ENCODE results near the gene ETV7.

ETV7 gene

GRCh38 chr6:36353411-36353915 lies 34.0 kb downstream of the ETV7 start:
- no peak overlapping the region for H2AFZ ChIP-seq (ENCODE audit: low read depth, low read length)
- H3K36me3 ChIP-seq (ENCODE audit: insufficient read depth, low read length), result no peaks in the 10 kb centered on the region
- H3K27me3 ChIP-seq (ENCODE audit: insufficient read depth, low read length), result no peaks in the 10 kb centered on the region
- peaks cover 6% of the 10 kb centered on the region for H3K4me1 ChIP-seq (ENCODE audit: insufficient read depth, low read length)
- H3K9me3 ChIP-seq (ENCODE audit: low read length), result no peaks in the 10 kb centered on the region
- no peak overlapping the region for H3K4me3 ChIP-seq (ENCODE audit: low read length)

GRCh38 chr6:36352477-36353157 lies 34.9 kb downstream of the ETV7 start:
- Histone ChIP-seq H3K9me3 (ENCODE audit: low read length) (no peaks in the 10 kb centered on the region), H3K4me3 (ENCODE audit: low read length) (no peak overlapping the region), H3K36me3 (ENCODE audit: insufficient read depth, low read length) (no peaks in the 10 kb centered on the region), H3K27me3 (ENCODE audit: insufficient read depth, low read length) (no peaks in the 10 kb centered on the region), H2AFZ (ENCODE audit: low read depth, low read length) (no peak overlapping the region), H3K4me1 (ENCODE audit: insufficient read depth, low read length) (no peaks in the 10 kb centered on the region)

DNA sequence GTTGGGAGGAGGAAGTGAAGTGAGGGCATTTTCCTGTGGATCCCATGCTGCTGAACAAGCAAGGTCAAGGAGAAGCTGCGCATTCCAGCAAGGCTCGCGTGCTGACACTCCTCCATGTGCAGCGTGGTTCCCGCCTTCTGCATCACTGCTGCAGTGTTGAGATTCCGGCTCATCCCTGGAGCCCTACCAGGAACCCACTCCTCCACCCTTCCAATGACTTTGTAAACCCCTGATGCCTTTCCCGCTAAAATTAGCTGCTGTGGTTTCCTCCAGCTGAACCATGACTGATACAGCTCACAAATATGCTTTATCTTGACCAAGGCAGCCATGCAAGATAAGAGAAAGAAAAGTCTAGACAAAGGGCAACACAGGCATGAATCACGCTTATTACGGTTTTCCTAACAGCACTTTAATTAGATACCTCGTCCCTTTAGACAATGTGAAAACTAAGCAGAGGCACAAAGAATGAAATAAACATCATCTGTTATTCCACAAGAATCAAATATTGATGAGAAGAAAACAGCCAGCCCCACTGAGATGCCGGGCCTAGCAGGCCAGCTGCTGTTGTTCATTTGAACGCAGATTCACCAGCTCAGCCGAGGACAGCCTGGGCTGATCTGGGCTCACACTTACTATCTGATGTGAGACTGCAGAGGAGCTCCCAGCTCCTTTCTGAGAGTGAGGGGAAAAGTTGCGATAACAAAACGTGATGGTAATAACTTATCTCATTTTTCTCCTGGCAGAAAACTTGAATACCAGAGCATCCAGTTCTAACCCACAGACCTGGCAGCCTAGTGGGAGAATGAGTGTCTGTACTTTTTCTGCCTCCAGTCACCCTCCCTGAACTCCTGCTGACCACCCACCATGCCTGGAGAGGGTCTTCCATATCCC lies 36.5 kb downstream of the ETV7 start:
- Histone ChIP-seq H3K4me1 (ENCODE audit: insufficient read depth, low read length) (no peaks in the 10 kb centered on the region), H3K27me3 (ENCODE audit: insufficient read depth, low read length) (no peaks in the 10 kb centered on the region), H3K4me3 (ENCODE audit: low read length) (no peak overlapping the region), H3K36me3 (ENCODE audit: insufficient read depth, low read length) (no peaks in the 10 kb centered on the region), H2AFZ (ENCODE audit: low read depth, low read length) (no peak overlapping the region), H3K9me3 (ENCODE audit: low read length) (no peaks in the 10 kb centered on the region)

- H3K27me3 ChIP-seq (ENCODE audit: insufficient read depth, low read length), result no peaks in the 10 kb centered on the region
- no peaks in the 10 kb centered on the region for H3K9me3 ChIP-seq (ENCODE audit: low read length)
- H2AFZ ChIP-seq (ENCODE audit: low read depth, low read length), result no peak overlapping the region
- no peaks in the 10 kb centered on the region for H3K36me3 ChIP-seq (ENCODE audit: insufficient read depth, low read length)
- H3K4me1 ChIP-seq (ENCODE audit: insufficient read depth, low read length), result no peaks in the 10 kb centered on the region
- no peak overlapping the region for H3K4me3 ChIP-seq (ENCODE audit: low read length)
These were observed 37.4 kb downstream of the ETV7 start for GRCh38 chr6:36350082-36350481.

DNA sequence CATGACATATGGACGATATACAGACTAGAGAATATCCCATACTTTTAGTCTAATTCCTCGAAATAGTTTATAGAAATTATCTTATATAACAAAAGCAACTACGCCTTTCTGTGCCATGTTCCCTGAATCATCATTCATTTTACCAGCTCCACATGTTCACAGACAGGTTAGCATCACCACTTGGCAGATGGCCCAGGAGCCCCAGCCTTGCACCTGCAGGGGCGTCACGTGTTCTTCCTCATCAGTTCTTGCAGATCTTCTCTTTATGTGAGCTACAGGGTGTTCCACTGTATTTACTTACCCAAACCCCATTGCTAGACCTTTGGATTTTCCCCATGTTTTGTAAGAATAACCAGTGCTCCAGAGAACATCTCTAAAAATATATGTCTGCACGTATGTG lies 38.2 kb downstream of the ETV7 start:
- Histone ChIP-seq H2AFZ (ENCODE audit: low read depth, low read length) (no peak overlapping the region), H3K9me3 (ENCODE audit: low read length) (no peaks in the 10 kb centered on the region), H3K36me3 (ENCODE audit: insufficient read depth, low read length) (no peaks in the 10 kb centered on the region), H3K4me1 (ENCODE audit: insufficient read depth, low read length) (no peaks in the 10 kb centered on the region), H3K27me3 (ENCODE audit: insufficient read depth, low read length) (no peaks in the 10 kb centered on the region), H3K4me3 (ENCODE audit: low read length) (no peak overlapping the region)

DNA sequence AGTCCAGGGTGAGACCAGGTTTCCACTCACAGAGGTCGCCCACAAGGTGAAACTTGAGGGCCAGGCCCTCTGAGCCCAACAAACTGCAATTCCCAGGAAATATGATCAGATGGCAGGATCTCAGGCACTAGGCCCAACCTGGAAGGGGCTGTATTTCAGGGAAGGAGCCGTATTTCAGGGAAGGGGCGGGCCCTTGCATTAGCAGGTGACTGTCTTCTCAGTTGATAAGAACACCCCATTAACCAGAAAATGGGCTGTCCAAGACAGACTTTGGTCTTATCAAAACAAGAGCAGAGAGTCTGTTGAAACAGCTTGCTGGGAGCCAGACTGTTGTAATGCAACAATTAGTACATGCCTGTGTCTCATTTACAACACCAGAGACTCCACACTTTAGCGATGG lies 39.8 kb downstream of the ETV7 start:
- Histone ChIP-seq H3K9me3 (ENCODE audit: low read length) (no peaks in the 10 kb centered on the region), H3K4me3 (ENCODE audit: low read length) (no peak overlapping the region), H3K36me3 (ENCODE audit: insufficient read depth, low read length) (no peaks in the 10 kb centered on the region), H3K27me3 (ENCODE audit: insufficient read depth, low read length) (no peaks in the 10 kb centered on the region), H2AFZ (ENCODE audit: low read depth, low read length) (no peak overlapping the region), H3K4me1 (ENCODE audit: insufficient read depth, low read length) (no peaks in the 10 kb centered on the region)

DNA sequence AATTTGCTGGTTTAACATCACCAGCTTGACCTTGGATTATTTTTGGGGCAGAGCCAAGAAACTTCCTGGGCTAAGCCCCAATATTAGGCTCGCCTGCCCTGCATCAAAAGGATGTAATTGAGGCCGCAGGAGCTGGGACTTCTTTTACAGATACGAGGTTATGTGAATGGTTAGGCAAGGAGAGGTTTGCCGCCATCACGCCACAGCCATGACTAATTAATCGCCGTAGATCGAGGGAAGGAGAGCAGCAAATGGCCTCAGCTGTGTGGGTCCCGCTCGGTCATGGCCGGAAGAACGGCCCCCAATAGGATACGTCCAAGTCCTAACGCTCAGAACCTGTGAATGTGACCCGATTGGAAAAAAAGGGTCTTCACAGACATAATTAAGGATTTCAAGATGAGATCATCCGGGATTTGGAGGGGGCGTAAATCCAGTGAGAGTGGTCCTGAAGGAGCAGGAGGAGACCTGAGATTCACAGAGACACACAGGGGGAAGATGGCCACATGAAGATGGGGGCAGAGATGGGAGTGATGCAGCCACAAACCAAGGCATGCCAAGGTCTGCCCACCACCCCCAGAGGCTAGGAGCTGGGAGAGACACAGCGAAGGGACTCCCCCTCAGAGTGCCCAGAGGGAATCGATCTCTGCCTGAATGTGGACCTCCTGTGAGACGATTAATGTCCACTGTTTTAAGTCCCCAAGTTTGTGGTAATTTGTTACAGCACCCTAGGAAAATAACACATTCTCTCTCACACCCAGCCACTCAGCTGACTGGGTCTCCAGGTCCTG lies 40.8 kb downstream of the ETV7 start:
- H3K9me3 ChIP-seq (ENCODE audit: low read length), result no peaks in the 10 kb centered on the region
- H3K4me1 ChIP-seq (ENCODE audit: insufficient read depth, low read length), result no peaks in the 10 kb centered on the region
- no peaks in the 10 kb centered on the region for H3K27me3 ChIP-seq (ENCODE audit: insufficient read depth, low read length)
- H2AFZ ChIP-seq (ENCODE audit: low read depth, low read length), result no peak overlapping the region
- no peaks in the 10 kb centered on the region for H3K36me3 ChIP-seq (ENCODE audit: insufficient read depth, low read length)
- H3K4me3 ChIP-seq (ENCODE audit: low read length), result no peak overlapping the region

DNA sequence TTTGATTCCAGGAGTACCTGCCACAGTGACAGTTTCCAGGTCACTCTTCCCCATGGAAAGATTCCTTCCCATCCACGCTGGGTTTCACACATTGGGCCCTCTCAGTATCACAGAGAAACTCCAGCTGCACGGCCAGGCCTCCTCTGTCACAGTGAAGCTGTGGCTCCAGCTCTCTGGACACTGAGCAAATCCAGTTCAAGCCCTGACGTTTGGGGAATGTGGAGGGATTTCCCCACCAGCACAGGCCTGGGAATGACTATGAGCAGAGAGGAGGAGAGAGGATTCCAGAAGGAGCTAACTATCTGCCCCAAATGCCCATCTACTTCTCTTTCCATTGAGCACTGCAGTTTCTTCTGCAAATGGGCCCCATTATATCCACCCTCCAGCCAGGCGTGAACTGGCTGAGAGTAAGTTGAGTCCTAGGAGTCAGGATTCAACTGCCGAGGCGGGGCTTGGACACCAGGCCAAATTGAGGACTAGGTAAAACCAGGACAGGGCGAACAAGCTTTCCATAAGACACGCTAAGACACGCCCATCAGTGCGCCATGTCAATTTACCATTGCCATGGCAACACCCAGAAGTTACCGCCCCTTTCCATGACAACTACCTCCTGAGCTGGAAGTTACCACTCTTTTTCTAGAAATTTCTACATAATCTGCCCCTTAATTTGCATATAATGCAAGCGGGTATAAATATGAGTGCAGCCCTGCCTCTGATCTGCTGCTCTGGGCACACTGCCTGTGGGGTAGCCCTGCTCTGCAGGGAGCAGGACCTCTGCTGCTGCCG lies 41.6 kb downstream of the ETV7 start:
- Histone ChIP-seq H3K9me3 (ENCODE audit: low read length) (no peaks in the 10 kb centered on the region), H3K36me3 (ENCODE audit: insufficient read depth, low read length) (no peaks in the 10 kb centered on the region), H2AFZ (ENCODE audit: low read depth, low read length) (no peak overlapping the region), H3K27me3 (ENCODE audit: insufficient read depth, low read length) (no peaks in the 10 kb centered on the region), H3K4me1 (ENCODE audit: insufficient read depth, low read length) (peaks cover under 1% of the 10 kb centered on the region), H3K4me3 (ENCODE audit: low read length) (no peak overlapping the region)

GRCh38 chr6:36343109-36343680 lies 44.3 kb downstream of the ETV7 start:
- Histone ChIP-seq H3K4me1 (ENCODE audit: insufficient read depth, low read length) (peaks cover 4% of the 10 kb centered on the region), H3K27me3 (ENCODE audit: insufficient read depth, low read length) (peaks cover 14% of the 10 kb centered on the region), H3K4me3 (ENCODE audit: low read length) (no peak overlapping the region), H2AFZ (ENCODE audit: low read depth, low read length) (no peak overlapping the region), H3K9me3 (ENCODE audit: low read length) (no peaks in the 10 kb centered on the region), H3K36me3 (ENCODE audit: insufficient read depth, low read length) (no peaks in the 10 kb centered on the region)

GRCh38 chr6:36340618-36341454 lies 46.6 kb downstream of the ETV7 start:
- Histone ChIP-seq H3K4me1 (ENCODE audit: insufficient read depth, low read length) (peaks cover 4% of the 10 kb centered on the region), H3K27me3 (ENCODE audit: insufficient read depth, low read length) (peaks cover 15% of the 10 kb centered on the region), H3K4me3 (ENCODE audit: low read length) (no peak overlapping the region), H3K36me3 (ENCODE audit: insufficient read depth, low read length) (no peaks in the 10 kb centered on the region), H3K9me3 (ENCODE audit: low read length) (no peaks in the 10 kb centered on the region), H2AFZ (ENCODE audit: low read depth, low read length) (peak overlapping the region; percentile 51)

DNA sequence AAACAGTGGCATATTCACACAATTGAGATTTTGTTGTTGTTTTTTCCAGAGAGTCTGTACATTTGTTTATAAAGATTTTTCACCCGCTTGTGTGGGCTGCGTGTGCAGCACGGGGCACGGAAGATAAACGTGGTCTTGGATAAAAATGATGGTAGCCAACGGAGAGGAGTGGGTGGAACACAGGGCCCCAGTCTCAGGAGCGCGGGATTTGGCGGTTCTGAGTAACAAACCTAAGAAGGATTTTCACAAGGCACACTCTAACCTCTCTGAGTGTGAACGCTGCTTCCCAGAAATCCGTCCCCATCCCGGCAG lies 47.2 kb downstream of the ETV7 start:
- Histone ChIP-seq H3K9me3 (ENCODE audit: low read length) (no peaks in the 10 kb centered on the region), H3K36me3 (ENCODE audit: insufficient read depth, low read length) (no peaks in the 10 kb centered on the region), H3K27me3 (ENCODE audit: insufficient read depth, low read length) (peaks cover 18% of the 10 kb centered on the region), H2AFZ (ENCODE audit: low read depth, low read length) (peak overlapping the region; percentile 51), H3K4me1 (ENCODE audit: insufficient read depth, low read length) (peaks cover 4% of the 10 kb centered on the region), H3K4me3 (ENCODE audit: low read length) (no peak overlapping the region)

GRCh38 chr6:36339146-36339545 lies 48.3 kb downstream of the ETV7 start:
- Histone ChIP-seq H3K27me3 (ENCODE audit: insufficient read depth, low read length) (peaks cover 24% of the 10 kb centered on the region), H3K4me3 (ENCODE audit: low read length) (no peak overlapping the region), H2AFZ (ENCODE audit: low read depth, low read length) (no peak overlapping the region), H3K4me1 (ENCODE audit: insufficient read depth, low read length) (peaks cover 7% of the 10 kb centered on the region), H3K36me3 (ENCODE audit: insufficient read depth, low read length) (no peaks in the 10 kb centered on the region), H3K9me3 (ENCODE audit: low read length) (no peaks in the 10 kb centered on the region)
